CD4-positive, alpha-beta T cell (primary cell): ENCODE measurements around the gene TMEM207. TPM values are rescaled to one million over a fixed set of nuclear protein-coding genes. Genes with fewer than 3 reads are reported as not detected.

Experiments used
- ATAC-seq: fragments of 200-7000 bp; cut with Tn5 transposase; one replicate; pipeline ENCODE4 v1.10.0; 2022; ENCODE audit warnings: mild to moderate bottlenecking; ENCODE audit not compliant: poor library complexity
- CTCF ChIA-PET: fragments of 350-600 bp; sonication (Branson Sonifier 250); formaldehyde crosslinking; loops from one replicate; lab custom pipeline; 2021; ENCODE audit warnings: antibody characterized with exemption, inconsistent platforms; lab: Charles Lee
- POLR2A ChIA-PET: fragments of 350-600 bp; sonication (Branson Sonifier 250); formaldehyde crosslinking; loops from one replicate; lab custom pipeline; 2021; ENCODE audit warnings: antibody characterized with exemption, inconsistent platforms; lab: Charles Lee
- DNase-seq, 14 experiments: peaks; one replicate each; pipeline ENCODE4 v3.0.0-alpha.2; 2013 to 2020; ENCODE audit warnings: mixed read lengths in 2 of 14
- H3K27ac ChIP-seq, 2 donors: one replicate each; pipeline versions ENCODE4 v1.5.1 to v1.7.0; 2013; ENCODE audit warnings: low read length in 2 of 2, low read depth in 1 of 2, mild to moderate bottlenecking in 1 of 2
- H3K27me3 ChIP-seq, 2 experiments: 1 replicate in 1 of 2; 2 replicates in 1 of 2; pipeline versions ENCODE4 v1.6.1 to v1.7.0; 2013; ENCODE audit warnings: low read length in 2 of 2, control low read depth in 1 of 2, mild to moderate bottlenecking in 1 of 2, moderate library complexity in 1 of 2; ENCODE audit not compliant: insufficient read depth in 2 of 2, control insufficient read depth in 1 of 2
- H3K36me3 ChIP-seq: one replicate; pipeline ENCODE4 v1.6.1; 2013; ENCODE audit warnings: low read length, control low read depth; ENCODE audit not compliant: insufficient read depth
- H3K4me1 ChIP-seq: one replicate; pipeline ENCODE4 v1.6.1; 2013; ENCODE audit warnings: low read length, control low read depth; ENCODE audit not compliant: insufficient read depth
- H3K4me3 ChIP-seq: one replicate; pipeline ENCODE4 v1.5.1; 2013; ENCODE audit warnings: mild to moderate bottlenecking, low read length, moderate library complexity
- H3K9me3 ChIP-seq, 2 experiments: 1 replicate in 1 of 2; 2 replicates in 1 of 2; pipeline versions ENCODE4 v1.6.1 to v1.7.0; 2013; ENCODE audit warnings: low read length in 2 of 2, mild to moderate bottlenecking in 2 of 2, control low read depth in 1 of 2, moderate library complexity in 1 of 2; ENCODE audit not compliant: control insufficient read depth in 1 of 2, insufficient read depth in 1 of 2
- H3K27ac Mint-ChIP-seq: one replicate; pipeline ENCODE4 v1.8.0; 2020; ENCODE audit warnings: mixed read lengths
- H3K27me3 Mint-ChIP-seq: one replicate; pipeline ENCODE4 v1.8.0; 2021; ENCODE audit warnings: mixed read lengths
- H3K36me3 Mint-ChIP-seq: one replicate; pipeline ENCODE4 v1.8.0; 2021; ENCODE audit warnings: low read depth, mixed read lengths
- H3K4me1 Mint-ChIP-seq: one replicate; pipeline ENCODE4 v1.8.0; 2021; ENCODE audit warnings: low read depth, mixed read lengths
- H3K4me3 Mint-ChIP-seq: one replicate; pipeline ENCODE4 v1.8.0; 2020; ENCODE audit warnings: mild to moderate bottlenecking, mixed read lengths
- H3K9me3 Mint-ChIP-seq: one replicate; pipeline ENCODE4 v1.8.0; 2020; ENCODE audit warnings: mixed read lengths
- CTCF ChIP-seq: fragments of 200-600 bp; IDR thresholded peaks from one replicate; pipeline ENCODE4 v1.8.0; 2022; ENCODE audit warnings: antibody characterized with exemption, mild to moderate bottlenecking
- intact Hi-C, 2 experiments: fragments of 100-400 bp; cut with DNase I in 1 of 2; cut with micrococcal nuclease in 1 of 2; formaldehyde crosslinking; loops; one replicate each; pipeline versions ENCODE4 v1.15.1 to v1.9.0; 2023 to 2025; cut with DNase I, micrococcal nuclease
- total RNA-seq, 174 experiments: library from RNA in 2 of 174; stranded (reverse) in 2 of 174; gene quantifications; one replicate each; pipeline ENCODE4 v1.2.3 and lab custom pipeline; 2021 to 2026

TMEM207 gene
- total RNA-seq, 2 experiments from 2014 or later = not detected

DNA sequence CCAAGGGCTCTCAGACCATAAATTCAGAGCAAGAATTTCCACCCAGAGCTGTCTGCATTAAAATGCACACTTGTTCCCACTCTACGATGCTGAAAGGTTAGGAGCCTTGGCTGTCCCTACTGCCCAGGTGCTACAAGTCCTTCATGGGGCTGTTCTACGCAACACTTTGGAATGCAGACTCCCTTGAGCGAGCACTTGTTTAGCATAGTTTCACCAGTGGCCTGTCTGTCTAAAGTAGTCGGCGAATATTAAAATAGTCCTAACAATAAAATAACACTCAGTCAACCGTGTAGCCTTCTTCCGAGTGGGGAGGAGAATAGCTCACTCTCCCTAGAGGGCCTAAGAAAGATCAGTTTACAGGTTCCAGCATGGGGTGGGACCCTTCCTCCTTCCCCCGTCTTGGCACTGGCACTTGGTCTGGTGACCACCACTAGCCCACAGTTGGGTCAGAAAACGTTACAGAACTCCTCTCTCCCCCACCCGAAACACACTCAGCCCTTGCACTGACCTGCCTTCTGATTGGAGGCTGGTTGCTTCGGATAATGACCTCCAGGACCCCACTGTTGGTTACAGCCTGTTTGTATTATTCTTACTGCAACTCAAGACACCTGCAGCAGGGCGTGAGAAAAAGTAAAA, 62.0 kb downstream of the TMEM207 start, which contains the start of gene CLDN16:
Gene CLDN16 (plus strand): TSS at position 586 of the 636 bp plus-strand sequence. CDS start 167 bp downstream, outside the sequence.
- POLR2A ChIA-PET = no interaction called here
- Histone ChIP-seq H3K9me3 (no peaks in the 10 kb centered on the region), H3K4me3 (no peak within 1 kb of the TSS), H3K4me1 (no peaks in the 10 kb centered on the region), H3K27me3 (peaks cover 0 to 3% of the 10 kb centered on the region in 2 experiments), H3K27ac (no peak within 1 kb of the TSS), H3K36me3 (no peaks in the 10 kb centered on the region)
- DNase-seq (no peak), ATAC-seq (no peak)
- no peak for TF ChIP-seq CTCF
- intact Hi-C loops = no loop called here
- Mint-ChIP-seq H3K36me3 (no peaks in the 10 kb centered on the region), H3K9me3 (no peaks in the 10 kb centered on the region), H3K4me3 (no peak within 1 kb of the TSS), H3K4me1 (no peaks in the 10 kb centered on the region), H3K27ac (no peak within 1 kb of the TSS), H3K27me3 (peaks cover 4% of the 10 kb centered on the region)
- CTCF ChIA-PET = no interaction called here

DNA sequence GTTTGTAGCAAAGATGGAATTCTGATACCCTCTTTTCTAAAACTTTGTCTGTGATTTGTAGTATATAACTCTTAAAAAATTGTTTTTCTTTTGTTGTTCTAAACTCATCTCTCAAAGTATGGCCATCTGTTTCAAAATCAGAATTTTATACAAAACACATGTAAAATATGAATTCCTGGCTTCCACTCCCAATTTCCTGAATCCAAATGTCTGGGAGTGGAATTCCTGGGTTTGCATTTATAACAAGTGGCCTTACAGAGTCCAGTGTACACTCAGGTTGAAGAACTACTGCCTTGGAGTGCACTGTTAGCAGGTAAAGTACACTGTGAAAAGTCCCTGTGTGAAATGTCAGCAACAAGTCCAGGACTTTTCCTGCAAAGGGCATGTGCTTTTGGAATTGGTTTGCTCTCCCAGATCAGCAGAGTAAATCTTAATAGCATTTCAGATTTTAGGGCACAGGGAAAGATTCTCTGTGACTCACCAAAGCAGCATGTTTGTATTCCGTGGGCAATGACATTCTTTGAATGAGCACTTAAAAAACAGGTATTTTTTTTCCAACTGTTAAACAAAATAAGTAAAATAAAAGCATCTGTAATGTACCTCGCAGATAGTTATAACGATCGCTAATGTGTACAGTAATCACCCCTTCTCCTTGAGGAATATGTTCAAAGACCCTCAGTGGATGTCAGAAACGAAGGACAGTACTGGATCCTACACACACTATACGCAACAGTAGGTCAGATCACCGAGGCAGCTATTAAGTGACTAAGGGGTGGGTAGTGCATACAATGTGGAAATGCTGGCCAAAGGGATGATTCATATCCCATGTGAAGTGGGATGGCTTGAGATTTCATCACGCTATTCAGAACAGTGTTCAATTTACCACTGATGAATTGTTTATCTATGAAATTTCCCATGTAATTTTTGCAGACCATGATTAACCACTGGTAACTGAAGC, 63.7 kb downstream of the TMEM207 start:
- no peaks in the 10 kb centered on the region for H3K4me1 Mint-ChIP-seq

More for the DNA sequence above, 63.7 kb downstream of the TMEM207 start:
- no peak overlapping the region for H3K27ac Mint-ChIP-seq
- peaks cover 4% of the 10 kb centered on the region for H3K27me3 Mint-ChIP-seq
- H3K4me3 Mint-ChIP-seq = no peak overlapping the region
- H3K4me1 ChIP-seq = no peaks in the 10 kb centered on the region
- H3K27me3 ChIP-seq = peaks cover 0 to 3% of the 10 kb centered on the region in 2 experiments
- DNase-seq (no peak), ATAC-seq (no peak)
- H3K4me3 ChIP-seq = no peak overlapping the region
- H3K9me3 ChIP-seq = no peaks in the 10 kb centered on the region
- H3K27ac ChIP-seq = no peak overlapping the region
- intact Hi-C loops = no loop called here
- no peaks in the 10 kb centered on the region for H3K9me3 Mint-ChIP-seq
- POLR2A ChIA-PET = no interaction called here
- TF ChIP-seq CTCF = no peak
- H3K36me3 Mint-ChIP-seq = no peaks in the 10 kb centered on the region
- CTCF ChIA-PET = no interaction called here
- no peaks in the 10 kb centered on the region for H3K36me3 ChIP-seq
